Upper lobe of right lung (tissue), 1 donor: ENCODE data around the gene TANC2. TPM values are rescaled to one million over a fixed set of nuclear protein-coding genes. Genes with fewer than 3 reads are reported as not detected.

Source experiments
- ATAC-seq: fragments of 200-7000 bp; cut with Tn5 transposase; one replicate; pipeline ENCODE4 v1.9.1; 2020; ENCODE audit warnings: mild to moderate bottlenecking, moderate library complexity
- DNase-seq: peaks from one replicate; pipeline ENCODE4 v3.0.0-alpha.2; 2020
- H3K27ac ChIP-seq: fragments of 200-600 bp; one replicate; pipeline ENCODE4 v1.8.0; 2022
- H3K27me3 ChIP-seq: fragments of 200-600 bp; one replicate; pipeline ENCODE4 v1.8.0; 2022; ENCODE audit warnings: mild to moderate bottlenecking
- H3K36me3 ChIP-seq: fragments of 200-600 bp; one replicate; pipeline ENCODE4 v1.8.0; 2022
- H3K4me1 ChIP-seq: fragments of 200-600 bp; one replicate; pipeline ENCODE4 v1.8.0; 2022
- H3K4me3 ChIP-seq: fragments of 200-600 bp; one replicate; pipeline ENCODE4 v1.8.0; 2022; ENCODE audit warnings: mild to moderate bottlenecking
- H3K9me3 ChIP-seq: fragments of 200-600 bp; one replicate; pipeline ENCODE4 v1.8.0; 2022
- intact Hi-C: fragments of 100-400 bp; cut with DNase I; formaldehyde crosslinking; loops from one replicate; pipeline ENCODE4 v1.11.0; 2022
- total RNA-seq: library from RNA; stranded (reverse); fragmentation: NEBNext Ultra II Directional; extraction: Animal tissue kit (Norgen Biotek cat#: 25700); gene quantifications from one replicate; pipeline ENCODE4 v1.2.1, GENCODE V29; 2021
- TF ChIP-seq, protein P1 (sequence below): fragments of 200-600 bp; IDR thresholded peaks from one replicate; pipeline ENCODE4 v1.8.0; 2022; ENCODE audit warnings: antibody characterized with exemption
- donor health status: DM: no; HTN: yes; CAD: no; lungs with severe emphysema.

TANC2 gene
- total RNA-seq, 1 donor from 2014 or later: 114 TPM

DNA sequence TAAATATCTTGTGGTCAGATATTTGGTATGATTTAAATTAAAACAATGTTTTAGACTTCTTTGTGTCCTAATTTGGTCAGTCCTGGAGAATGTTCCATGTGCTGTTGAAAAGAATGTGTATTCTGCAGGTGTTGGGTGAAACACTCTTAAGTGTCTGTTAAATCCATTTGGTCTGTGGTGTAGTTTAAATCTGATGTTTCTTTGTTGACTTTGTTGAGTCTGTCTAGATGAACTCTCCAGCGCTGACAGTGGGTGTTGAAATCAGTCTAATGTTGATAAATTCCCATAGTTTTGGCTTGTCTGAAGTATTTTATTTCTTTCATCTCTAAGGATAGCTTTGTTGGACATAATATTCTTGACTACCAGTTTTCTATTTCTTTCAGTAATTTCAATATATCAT, 18.8 kb downstream of the TANC2 start:
- H3K27me3 ChIP-seq: no peaks in the 10 kb centered on the region
- no peak overlapping the region for H3K27ac ChIP-seq
- no peak overlapping the region for H3K4me3 ChIP-seq
- H3K9me3 ChIP-seq: peaks cover 9% of the 10 kb centered on the region
- intact Hi-C loops: no loop called here
- ATAC-seq (no peak), DNase-seq (no peak)
- TF ChIP-seq, protein P1, sequence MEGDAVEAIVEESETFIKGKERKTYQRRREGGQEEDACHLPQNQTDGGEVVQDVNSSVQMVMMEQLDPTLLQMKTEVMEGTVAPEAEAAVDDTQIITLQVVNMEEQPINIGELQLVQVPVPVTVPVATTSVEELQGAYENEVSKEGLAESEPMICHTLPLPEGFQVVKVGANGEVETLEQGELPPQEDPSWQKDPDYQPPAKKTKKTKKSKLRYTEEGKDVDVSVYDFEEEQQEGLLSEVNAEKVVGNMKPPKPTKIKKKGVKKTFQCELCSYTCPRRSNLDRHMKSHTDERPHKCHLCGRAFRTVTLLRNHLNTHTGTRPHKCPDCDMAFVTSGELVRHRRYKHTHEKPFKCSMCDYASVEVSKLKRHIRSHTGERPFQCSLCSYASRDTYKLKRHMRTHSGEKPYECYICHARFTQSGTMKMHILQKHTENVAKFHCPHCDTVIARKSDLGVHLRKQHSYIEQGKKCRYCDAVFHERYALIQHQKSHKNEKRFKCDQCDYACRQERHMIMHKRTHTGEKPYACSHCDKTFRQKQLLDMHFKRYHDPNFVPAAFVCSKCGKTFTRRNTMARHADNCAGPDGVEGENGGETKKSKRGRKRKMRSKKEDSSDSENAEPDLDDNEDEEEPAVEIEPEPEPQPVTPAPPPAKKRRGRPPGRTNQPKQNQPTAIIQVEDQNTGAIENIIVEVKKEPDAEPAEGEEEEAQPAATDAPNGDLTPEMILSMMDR: no peak
- H3K36me3 ChIP-seq: no peaks in the 10 kb centered on the region
- H3K4me1 ChIP-seq: no peaks in the 10 kb centered on the region

DNA sequence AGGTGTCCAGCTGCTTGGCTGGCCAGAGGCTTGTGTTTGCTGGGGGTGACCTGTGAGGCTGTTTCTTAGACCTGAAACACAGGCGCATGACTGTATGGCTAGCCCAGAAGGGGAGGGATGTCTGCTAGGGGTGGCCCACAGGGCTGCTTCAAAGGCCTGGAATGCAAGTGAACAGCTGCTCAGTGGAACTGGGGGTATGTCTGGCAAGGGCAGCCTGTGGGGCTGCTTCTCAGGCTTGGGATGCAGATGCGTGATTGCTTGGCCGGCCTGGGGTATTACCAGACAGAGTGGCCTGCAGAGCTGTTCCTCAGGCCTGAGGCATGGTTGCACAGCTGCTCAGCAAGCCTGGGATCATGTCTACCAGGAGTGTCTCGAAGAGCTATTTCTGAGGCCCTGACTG, 20.5 kb downstream of the TANC2 start:
- H3K4me1 ChIP-seq: no peaks in the 10 kb centered on the region
- DNase-seq (no peak), ATAC-seq (no peak)
- H3K27me3 ChIP-seq: no peaks in the 10 kb centered on the region
- intact Hi-C loops: no loop called here
- TF ChIP-seq, protein P1: no peak
- H3K4me3 ChIP-seq: no peak overlapping the region
- H3K36me3 ChIP-seq: no peaks in the 10 kb centered on the region
- H3K27ac ChIP-seq: no peak overlapping the region
- peaks cover 9% of the 10 kb centered on the region for H3K9me3 ChIP-seq

DNA sequence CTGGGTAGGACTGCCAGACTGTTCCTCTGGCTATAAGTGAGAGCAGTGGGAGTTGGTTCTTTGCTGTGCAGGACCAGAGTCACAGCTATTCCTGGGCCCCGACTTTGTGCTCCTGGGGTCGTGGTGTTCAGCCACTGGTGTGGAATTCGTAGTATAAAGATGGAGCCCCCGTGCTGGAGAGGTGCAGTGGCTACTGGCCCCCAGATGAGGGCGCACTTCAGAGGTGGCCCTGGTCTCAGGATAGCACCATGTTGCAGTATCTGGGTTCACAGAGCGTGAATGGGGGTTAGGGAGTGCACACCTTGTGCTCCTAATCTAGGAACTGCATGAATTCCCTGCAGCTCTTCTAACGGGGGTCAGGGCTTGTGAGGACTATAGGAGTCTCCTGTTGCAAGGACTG, 21.1 kb downstream of the TANC2 start:
- TF ChIP-seq, protein P1: no peak

DNA sequence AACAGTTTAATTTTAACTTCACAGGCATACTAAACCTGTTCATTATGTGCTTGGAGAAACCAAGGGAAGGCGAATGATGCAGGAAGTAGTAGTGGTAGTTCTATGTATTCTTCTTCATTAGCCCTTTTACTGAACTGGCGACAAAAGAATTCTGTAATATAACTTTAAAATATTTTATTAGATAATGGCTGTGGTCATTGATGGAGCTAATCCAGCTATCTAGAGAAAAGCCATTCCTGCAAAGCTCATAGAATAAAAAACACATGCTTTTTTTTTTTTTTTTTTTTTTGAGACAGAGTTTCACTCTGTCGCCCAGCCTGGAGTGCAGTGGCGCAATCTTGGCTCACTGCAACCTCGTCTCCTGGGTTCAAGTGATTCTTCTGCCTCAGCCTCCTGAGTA, 23.5 kb downstream of the TANC2 start:
- no peaks in the 10 kb centered on the region for H3K4me1 ChIP-seq
- intact Hi-C loops: no loop called here
- H3K36me3 ChIP-seq: no peaks in the 10 kb centered on the region
- no peaks in the 10 kb centered on the region for H3K9me3 ChIP-seq
- no peak for ATAC-seq
- TF ChIP-seq, protein P1: no peak
- no peak overlapping the region for H3K27ac ChIP-seq
- H3K27me3 ChIP-seq: no peaks in the 10 kb centered on the region
- H3K4me3 ChIP-seq: no peak overlapping the region
- DNase-seq: no peak

More for the DNA sequence above, 21.1 kb downstream of the TANC2 start:
- DNase-seq (no peak), ATAC-seq (peak; percentile 31)
- no peaks in the 10 kb centered on the region for H3K4me1 ChIP-seq
- H3K27me3 ChIP-seq: no peaks in the 10 kb centered on the region
- intact Hi-C loops: no loop called here
- no peaks in the 10 kb centered on the region for H3K36me3 ChIP-seq
- no peak overlapping the region for H3K27ac ChIP-seq
- no peak overlapping the region for H3K4me3 ChIP-seq
- peaks cover 9% of the 10 kb centered on the region for H3K9me3 ChIP-seq

DNA sequence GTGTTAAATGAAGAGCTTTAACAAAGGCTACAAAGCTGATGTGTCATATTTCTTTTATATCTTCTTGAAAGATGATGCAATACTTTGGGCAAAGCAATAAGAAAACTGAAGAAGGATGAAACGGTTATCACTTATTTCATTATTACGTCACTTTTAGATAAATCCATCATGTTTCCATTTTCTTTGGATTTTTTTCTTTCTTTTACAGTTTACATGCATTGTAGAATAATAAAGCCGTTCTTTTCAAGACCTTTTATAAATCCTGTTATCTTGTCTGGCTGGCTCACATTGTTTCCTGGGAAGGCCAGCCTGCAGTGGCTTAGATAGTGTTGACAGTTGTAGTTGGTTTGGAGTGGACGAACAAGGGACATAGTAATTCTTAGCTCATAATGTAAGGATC, 28.9 kb downstream of the TANC2 start:
- Histone ChIP-seq H3K4me1 (peaks cover 10% of the 10 kb centered on the region), H3K27ac (no peak overlapping the region), H3K36me3 (no peaks in the 10 kb centered on the region), H3K4me3 (no peak overlapping the region), H3K27me3 (no peaks in the 10 kb centered on the region), H3K9me3 (no peaks in the 10 kb centered on the region)
- ATAC-seq (no peak), DNase-seq (no peak)
- intact Hi-C loops: no loop called here
- TF ChIP-seq, protein P1: no peak

GRCh38 chr17:62995377-62995885, 29.4 kb downstream of the TANC2 start:
- Histone ChIP-seq H3K4me3 (no peak overlapping the region), H3K36me3 (no peaks in the 10 kb centered on the region), H3K27me3 (no peaks in the 10 kb centered on the region), H3K27ac (no peak overlapping the region), H3K9me3 (no peaks in the 10 kb centered on the region), H3K4me1 (peaks cover 10% of the 10 kb centered on the region)
- TF ChIP-seq, protein P1: peak; percentile 41
- ATAC-seq: peak; percentile 89
- no peak for DNase-seq
- intact Hi-C loops: no loop called here
